Endodermal cell (in vitro differentiated cells): ENCODE data around the gene MAMSTR. TPM values are rescaled to one million over a fixed set of nuclear protein-coding genes. Genes with fewer than 3 reads are reported as not detected.

Source experiments
- DNase-seq: peaks from one replicate; pipeline ENCODE4 v3.0.0-alpha.2; 2017
- H3K27ac ChIP-seq: 2 replicates; pipeline ENCODE4 v1.5.1; 2013; ENCODE audit warnings: mild to moderate bottlenecking, low read depth, low read length, moderate library complexity
- H3K27me3 ChIP-seq: 2 replicates; pipeline ENCODE4 v1.6.1; 2013; ENCODE audit warnings: mild to moderate bottlenecking, low read length, moderate library complexity; ENCODE audit not compliant: insufficient read depth, control insufficient read depth, poor library complexity, severe bottlenecking
- H3K36me3 ChIP-seq: 2 replicates; pipeline ENCODE4 v1.7.0; 2013; ENCODE audit warnings: mild to moderate bottlenecking, low read length, moderate library complexity; ENCODE audit not compliant: control insufficient read depth, insufficient read depth
- H3K4me1 ChIP-seq: one replicate; pipeline ENCODE4 v1.7.0; 2013; ENCODE audit warnings: low read length; ENCODE audit not compliant: control insufficient read depth, insufficient read depth
- H3K4me3 ChIP-seq: 2 replicates; pipeline ENCODE4 v1.5.1; 2013; ENCODE audit warnings: mild to moderate bottlenecking, low read length, moderate library complexity
- H3K9ac ChIP-seq: 2 replicates; pipeline ENCODE4 v1.6.1; 2013; ENCODE audit warnings: mild to moderate bottlenecking, low read length, moderate library complexity; ENCODE audit not compliant: poor library complexity, severe bottlenecking; ENCODE audit errors: extremely low read depth
- H3K9me3 ChIP-seq: 2 replicates; pipeline ENCODE4 v1.6.1; 2013; ENCODE audit warnings: mild to moderate bottlenecking, low read length, moderate library complexity; ENCODE audit not compliant: control insufficient read depth
- H3K27ac Mint-ChIP-seq: 2 replicates; pipeline ENCODE4 v1.8.0; 2020; ENCODE audit warnings: mixed read lengths
- H3K27me3 Mint-ChIP-seq: 2 replicates; pipeline ENCODE4 v1.8.0; 2021; ENCODE audit warnings: mild to moderate bottlenecking, mixed read lengths; ENCODE audit not compliant: insufficient read depth
- H3K36me3 Mint-ChIP-seq: 2 replicates; pipeline ENCODE4 v1.8.0; 2020; ENCODE audit warnings: low read depth, mixed read lengths
- H3K4me1 Mint-ChIP-seq: 2 replicates; pipeline ENCODE4 v1.8.0; 2020; ENCODE audit warnings: mixed read lengths
- H3K4me3 Mint-ChIP-seq: 2 replicates; pipeline ENCODE4 v1.8.0; 2020; ENCODE audit warnings: mild to moderate bottlenecking, moderate library complexity, mixed read lengths
- H3K9me3 Mint-ChIP-seq: 2 replicates; pipeline ENCODE4 v1.8.0; 2020; ENCODE audit warnings: mild to moderate bottlenecking, mixed read lengths
- CTCF ChIP-seq: fragments of 200-600 bp; sonication (generic); conservative IDR thresholded peaks from 2 replicates; pipeline ENCODE4 v1.5.0; 2021; ENCODE audit warnings: antibody characterized with exemption, mild to moderate bottlenecking
- WGBS, 2 experiments: methylation state at CpG; one replicate each; pipeline versions ENCODE4 v1.1.5 to v1.1.7; 2013; ENCODE audit warnings: missing lambda C conversion rate in 2 of 2, mixed read lengths in 1 of 2; ENCODE audit not compliant: insufficient coverage in 1 of 2, insufficient read length in 1 of 2; 5-methylcytosine and 5-hydroxymethylcytosine counted together
- total RNA-seq, 2 donors: library from RNA; stranded (reverse); fragmentation: NEBNext Ultra II Directional in 1 of 2; extraction: Animal tissue kit (Norgen Biotek cat#: 25700) in 1 of 2; gene quantifications; 2 replicates in 1 of 2; 3 replicates in 1 of 2; pipeline ENCODE4 v1.2.1, GENCODE V29; 2021

The MAMSTR gene
- total RNA-seq, 2 donors from 2014 or later, result 1.9 to 2.3 TPM

DNA sequence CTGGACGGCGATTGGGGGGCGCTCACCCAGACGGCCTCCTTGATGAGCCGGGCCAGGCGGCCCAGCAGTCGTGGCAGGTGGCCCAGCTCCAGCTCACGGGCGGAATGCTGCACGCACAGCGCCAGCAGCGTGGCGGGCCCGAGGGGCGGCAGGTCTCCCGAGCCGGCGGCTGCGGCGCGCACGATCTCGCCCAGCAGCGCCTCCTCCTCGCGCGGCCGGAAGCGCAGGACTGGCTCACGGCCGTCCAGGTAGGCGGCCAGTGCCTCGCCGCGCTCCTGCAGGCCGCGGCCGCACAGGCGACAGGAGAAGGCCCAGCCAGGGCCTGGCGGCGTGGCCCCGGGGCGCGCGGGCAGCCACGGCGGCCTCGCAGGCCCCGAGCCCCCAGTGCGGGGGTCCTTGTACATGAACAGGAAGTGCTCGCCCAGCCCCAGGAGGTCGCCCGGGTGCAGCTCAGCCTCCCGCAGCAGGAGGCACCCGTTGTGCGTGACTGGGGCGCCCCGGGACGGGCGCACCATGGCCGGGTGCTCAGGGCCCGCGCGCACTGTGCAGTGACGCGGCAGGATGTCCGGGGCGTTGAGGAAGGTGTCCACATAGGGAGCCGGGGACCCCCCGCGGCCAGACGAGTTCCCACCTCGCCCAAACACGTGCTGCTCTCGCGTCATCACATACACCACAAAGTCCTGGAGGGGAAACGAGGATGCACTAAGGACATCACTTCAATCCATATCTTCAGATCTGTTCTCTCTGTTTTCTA lies 9.6 kb upstream of the MAMSTR start:
- Histone ChIP-seq H3K4me1 (no peaks in the 10 kb centered on the region), H3K36me3 (no peaks in the 10 kb centered on the region), H3K27ac (no peak overlapping the region), H3K9ac (no peak overlapping the region), H3K9me3 (no peaks in the 10 kb centered on the region), H3K27me3 (no peaks in the 10 kb centered on the region), H3K4me3 (no peak overlapping the region)
- Mint-ChIP-seq H3K4me1 (peaks cover 1% of the 10 kb centered on the region), H3K4me3 (peak overlapping the region; percentile 23), H3K27ac (no peak overlapping the region), H3K27me3 (peaks cover 34% of the 10 kb centered on the region), H3K36me3 (peaks cover 3% of the 10 kb centered on the region), H3K9me3 (no peaks in the 10 kb centered on the region)
- peak; percentile 81 for DNase-seq
- WGBS, 2 experiments, result 95 to 96% methylated on average over 56 to 77 of the region's 77 CpGs
- TF ChIP-seq CTCF, result peak; percentile 54

GRCh38 chr19:48726556-48726955 lies 7.0 kb upstream of the MAMSTR start:
- Histone ChIP-seq H3K9me3 (no peaks in the 10 kb centered on the region), H3K27me3 (no peaks in the 10 kb centered on the region), H3K4me3 (no peak overlapping the region), H3K4me1 (no peaks in the 10 kb centered on the region), H3K27ac (no peak overlapping the region), H3K36me3 (no peaks in the 10 kb centered on the region), H3K9ac (no peak overlapping the region)
- H3K9me3 Mint-ChIP-seq, result no peaks in the 10 kb centered on the region
- H3K4me3 Mint-ChIP-seq, result no peak overlapping the region
- no peak overlapping the region for H3K27ac Mint-ChIP-seq
- DNase-seq, result no peak
- peaks cover 1% of the 10 kb centered on the region for H3K4me1 Mint-ChIP-seq
- WGBS, 2 experiments, result 88 to 100% methylated on average over 2 of the region's 2 CpGs
- H3K36me3 Mint-ChIP-seq, result peaks cover 3% of the 10 kb centered on the region
- TF ChIP-seq CTCF, result no peak
- H3K27me3 Mint-ChIP-seq, result peaks cover 18% of the 10 kb centered on the region

- DNase-seq, result peak; percentile 69
- TF ChIP-seq CTCF, result no peak
- H3K4me1 ChIP-seq, result no peaks in the 10 kb centered on the region
- Mint-ChIP-seq H3K27me3 (peaks cover 5% of the 10 kb centered on the region), H3K4me3 (no peak overlapping the region), H3K27ac (peak overlapping the region; percentile 7), H3K4me1 (peaks cover 1% of the 10 kb centered on the region), H3K9me3 (no peaks in the 10 kb centered on the region), H3K36me3 (peaks cover 3% of the 10 kb centered on the region)
- no peak overlapping the region for H3K9ac ChIP-seq
- H3K9me3 ChIP-seq, result no peaks in the 10 kb centered on the region
- no peak overlapping the region for H3K4me3 ChIP-seq
- H3K27ac ChIP-seq, result no peak overlapping the region
- 64 to 67% methylated on average over 9 to 11 of the region's 11 CpGs for WGBS, 2 experiments
- H3K27me3 ChIP-seq, result no peaks in the 10 kb centered on the region
- no peaks in the 10 kb centered on the region for H3K36me3 ChIP-seq
Measured at GRCh38 chr19:48724796-48725753, 5.5 kb upstream of the MAMSTR start.
